HG02840 (cell line): ENCODE results near the gene MBD2.

Experiments used
- ATAC-seq: cut with Tn5 transposase; IDR thresholded peaks from one replicate; pipeline ENCODE4 v1.9.1; 2021; ENCODE audit warnings: mild to moderate bottlenecking, moderate library complexity, moderate number of reproducible peaks; ENCODE audit not compliant: unreplicated experiment, low FRiP score

MBD2 gene

GRCh38 chr18:54116541-54117257, 107.8 kb downstream of the MBD2 start:
- ATAC-seq, result no peak

DNA sequence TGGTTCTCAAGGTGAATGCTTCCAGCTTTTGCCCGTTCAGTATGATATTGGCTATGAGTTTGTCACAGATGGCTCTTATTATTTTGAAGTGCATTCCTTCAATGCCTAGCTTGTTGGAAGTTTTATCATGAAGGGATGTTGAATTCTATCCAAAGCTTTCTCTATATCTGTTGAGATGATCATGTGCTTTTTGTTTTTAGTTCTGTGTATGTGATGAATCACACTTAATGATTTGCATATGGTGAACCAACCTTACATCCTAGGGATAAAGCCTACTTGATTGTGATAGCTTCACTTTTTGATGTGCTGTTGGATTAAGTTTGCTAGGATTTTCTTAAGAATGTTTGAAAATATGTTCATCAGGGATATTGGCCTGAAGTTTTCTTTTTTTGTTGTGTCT, 112.1 kb downstream of the MBD2 start:
- no peak for ATAC-seq

- ATAC-seq, result no peak
These were observed 115.3 kb downstream of the MBD2 start for GRCh38 chr18:54109131-54109683.

DNA sequence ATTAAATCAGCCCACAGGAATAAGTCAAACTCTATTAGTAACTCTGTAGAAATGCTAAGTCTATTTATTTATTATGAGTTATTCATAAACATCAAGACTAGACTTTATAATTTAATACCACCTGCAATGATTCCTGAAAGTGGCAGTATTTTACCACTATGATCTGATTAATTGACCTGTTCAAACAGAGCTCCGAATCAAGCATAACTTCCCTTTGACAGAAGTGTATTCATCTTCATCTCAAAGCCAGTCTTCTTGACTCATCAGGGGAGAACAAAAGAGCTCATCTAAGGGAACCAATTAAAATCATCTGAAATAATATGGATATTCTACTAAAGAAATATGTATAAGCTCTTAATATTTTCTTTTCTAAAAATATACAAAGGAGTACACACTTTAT, 122.3 kb downstream of the MBD2 start:
- ATAC-seq, result no peak
